Stomach (tissue), 4 donors: Measurements from ENCODE around the gene FBXO38.

ENCODE experiments used
- CTCF ChIP-seq, 7 experiments: fragments of 450-650 bp in 4 of 7; fragments of 200-600 bp in 3 of 7; sonication (generic) in 3 of 7; IDR thresholded peaks; one replicate each; pipeline ENCODE4 v1.5.1; 2016 to 2019; ENCODE audit warnings: antibody characterized with exemption in 7 of 7, control low read depth in 2 of 7, mild to moderate bottlenecking in 1 of 7
- EP300 ChIP-seq: sonication (generic); formaldehyde crosslinking; IDR thresholded peaks from one replicate; pipeline ENCODE4 v1.6.1; 2017; ENCODE audit warnings: antibody characterized with exemption
- POLR2A ChIP-seq, 4 donors: fragments of 450-650 bp; IDR thresholded peaks; one replicate each; pipeline ENCODE4 v1.6.1; 2016; ENCODE audit warnings: antibody characterized with exemption in 4 of 4, control low read depth in 2 of 4, mild to moderate bottlenecking in 1 of 4, moderate library complexity in 1 of 4
- POLR2AphosphoS5 ChIP-seq, 3 donors: sonication (generic); formaldehyde crosslinking; IDR thresholded peaks; one replicate each; pipeline ENCODE4 v1.6.1; 2016; ENCODE audit warnings: antibody characterized with exemption in 3 of 3

GRCh38 chr5:148476302-148476701 lies 92.5 kb downstream of the FBXO38 start:
- TF ChIP-seq CTCF (IDR thresholded peaks at IDR 0.05) (no peak), POLR2A (IDR thresholded peaks at IDR 0.05) (no peak), POLR2AphosphoS5 (IDR thresholded peaks at IDR 0.05) (no peak), EP300 (no peak)
